Measurements from ENCODE around the gene PFKP.

The PFKP gene

GRCh38 chr10:3119796-3120459, 52.6 kb downstream of the PFKP start:
- H3K9me3 Mint-ChIP-seq (ENCODE audit: low read depth): no peaks in the 10 kb centered on the region
- H3K36me3 Mint-ChIP-seq: peaks cover 11% of the 10 kb centered on the region
- H3K4me1 Mint-ChIP-seq (ENCODE audit: low read depth): no peaks in the 10 kb centered on the region
- H3K27ac Mint-ChIP-seq: no peak overlapping the region
- H3K4me3 Mint-ChIP-seq: no peak overlapping the region
- no peaks in the 10 kb centered on the region for H3K27me3 Mint-ChIP-seq

GRCh38 chr10:3122034-3122433, 54.7 kb downstream of the PFKP start:
- Mint-ChIP-seq H3K9me3 (ENCODE audit: low read depth) (no peaks in the 10 kb centered on the region), H3K4me1 (ENCODE audit: low read depth) (no peaks in the 10 kb centered on the region), H3K27me3 (no peaks in the 10 kb centered on the region), H3K27ac (no peak overlapping the region), H3K36me3 (peaks cover 15% of the 10 kb centered on the region), H3K4me3 (no peak overlapping the region)

- no peaks in the 10 kb centered on the region for H3K4me1 Mint-ChIP-seq (ENCODE audit: low read depth)
- H3K9me3 Mint-ChIP-seq (ENCODE audit: low read depth): no peaks in the 10 kb centered on the region
- no peak overlapping the region for H3K4me3 Mint-ChIP-seq
- no peaks in the 10 kb centered on the region for H3K27me3 Mint-ChIP-seq
- H3K36me3 Mint-ChIP-seq: peaks cover 13% of the 10 kb centered on the region
- no peak overlapping the region for H3K27ac Mint-ChIP-seq
Measured at GRCh38 chr10:3122486-3123205, 55.3 kb downstream of the PFKP start.

- Mint-ChIP-seq H3K4me1 (ENCODE audit: low read depth) (no peaks in the 10 kb centered on the region), H3K27me3 (no peaks in the 10 kb centered on the region), H3K36me3 (peaks cover 10% of the 10 kb centered on the region), H3K27ac (no peak overlapping the region), H3K4me3 (no peak overlapping the region), H3K9me3 (ENCODE audit: low read depth) (no peaks in the 10 kb centered on the region)
Measured at GRCh38 chr10:3123571-3124411, 56.4 kb downstream of the PFKP start.

GRCh38 chr10:3124412-3125175, 57.2 kb downstream of the PFKP start:
- Mint-ChIP-seq H3K4me3 (no peak overlapping the region), H3K27me3 (no peaks in the 10 kb centered on the region), H3K9me3 (ENCODE audit: low read depth) (no peaks in the 10 kb centered on the region), H3K27ac (no peak overlapping the region), H3K36me3 (peaks cover 12% of the 10 kb centered on the region), H3K4me1 (ENCODE audit: low read depth) (no peaks in the 10 kb centered on the region)

GRCh38 chr10:3125527-3126170, 58.3 kb downstream of the PFKP start:
- Mint-ChIP-seq H3K27me3 (no peaks in the 10 kb centered on the region), H3K9me3 (ENCODE audit: low read depth) (no peaks in the 10 kb centered on the region), H3K4me3 (no peak overlapping the region), H3K27ac (no peak overlapping the region), H3K4me1 (ENCODE audit: low read depth) (no peaks in the 10 kb centered on the region), H3K36me3 (peaks cover 12% of the 10 kb centered on the region)

- no peak overlapping the region for H3K4me3 Mint-ChIP-seq
- no peaks in the 10 kb centered on the region for H3K27me3 Mint-ChIP-seq
- H3K36me3 Mint-ChIP-seq: peaks cover 12% of the 10 kb centered on the region
- no peaks in the 10 kb centered on the region for H3K4me1 Mint-ChIP-seq (ENCODE audit: low read depth)
- H3K9me3 Mint-ChIP-seq (ENCODE audit: low read depth): no peaks in the 10 kb centered on the region
- H3K27ac Mint-ChIP-seq: no peak overlapping the region
Measured at GRCh38 chr10:3126249-3126648, 58.9 kb downstream of the PFKP start.

- H3K36me3 Mint-ChIP-seq: peaks cover 12% of the 10 kb centered on the region
- no peaks in the 10 kb centered on the region for H3K4me1 Mint-ChIP-seq (ENCODE audit: low read depth)
- no peaks in the 10 kb centered on the region for H3K9me3 Mint-ChIP-seq (ENCODE audit: low read depth)
- H3K27me3 Mint-ChIP-seq: no peaks in the 10 kb centered on the region
- H3K4me3 Mint-ChIP-seq: no peak overlapping the region
- no peak overlapping the region for H3K27ac Mint-ChIP-seq
Measured at GRCh38 chr10:3126741-3127346, 59.5 kb downstream of the PFKP start.

- Mint-ChIP-seq H3K4me1 (ENCODE audit: low read depth) (no peaks in the 10 kb centered on the region), H3K27me3 (no peaks in the 10 kb centered on the region), H3K9me3 (ENCODE audit: low read depth) (no peaks in the 10 kb centered on the region), H3K36me3 (peaks cover 14% of the 10 kb centered on the region), H3K4me3 (no peak overlapping the region), H3K27ac (no peak overlapping the region)
Measured at GRCh38 chr10:3127921-3128320, 60.6 kb downstream of the PFKP start.

GRCh38 chr10:3128379-3129130, 61.2 kb downstream of the PFKP start:
- Mint-ChIP-seq H3K27ac (no peak overlapping the region), H3K27me3 (no peaks in the 10 kb centered on the region), H3K36me3 (peaks cover 14% of the 10 kb centered on the region), H3K9me3 (ENCODE audit: low read depth) (no peaks in the 10 kb centered on the region), H3K4me3 (no peak overlapping the region), H3K4me1 (ENCODE audit: low read depth) (no peaks in the 10 kb centered on the region)

GRCh38 chr10:3129581-3130340, 62.4 kb downstream of the PFKP start:
- Mint-ChIP-seq H3K27ac (no peak overlapping the region), H3K4me3 (no peak overlapping the region), H3K36me3 (peaks cover 17% of the 10 kb centered on the region), H3K27me3 (no peaks in the 10 kb centered on the region), H3K4me1 (ENCODE audit: low read depth) (no peaks in the 10 kb centered on the region), H3K9me3 (ENCODE audit: low read depth) (no peaks in the 10 kb centered on the region)

- H3K36me3 Mint-ChIP-seq: peaks cover 13% of the 10 kb centered on the region
- no peaks in the 10 kb centered on the region for H3K4me1 Mint-ChIP-seq (ENCODE audit: low read depth)
- H3K4me3 Mint-ChIP-seq: no peak overlapping the region
- no peak overlapping the region for H3K27ac Mint-ChIP-seq
- no peaks in the 10 kb centered on the region for H3K9me3 Mint-ChIP-seq (ENCODE audit: low read depth)
- no peaks in the 10 kb centered on the region for H3K27me3 Mint-ChIP-seq
Measured at GRCh38 chr10:3131098-3131497, 63.8 kb downstream of the PFKP start.

Measured in activated naive CD8-positive, alpha-beta T cell (primary cell).